Heart left ventricle (tissue), 16 donors: ENCODE measurements around the gene IRAK4. TPM values are rescaled to one million over a fixed set of nuclear protein-coding genes. Genes with fewer than 3 reads are reported as not detected.

ENCODE experiments used
- ATAC-seq, 4 donors: fragments of 200-7000 bp; cut with Tn5 transposase; one replicate each; pipeline ENCODE4 v1.9.1; 2020 to 2022; ENCODE audit warnings: moderate library complexity in 4 of 4, mild to moderate bottlenecking in 3 of 4, moderate number of reproducible peaks in 1 of 4
- DNase-seq, 5 donors: peaks; one replicate each; pipeline ENCODE4 v3.0.0-alpha.2; 2020
- H3K27ac ChIP-seq, 12 donors: fragments of 200-600 bp; sonication (generic) in 4 of 12; one replicate each; pipeline versions ENCODE4 v1.5.0 to v1.8.0; 2016 to 2022; ENCODE audit warnings: mild to moderate bottlenecking in 2 of 12
- H3K27me3 ChIP-seq, 9 donors: fragments of 200-600 bp; sonication (generic) in 2 of 9; one replicate each; pipeline versions ENCODE4 v1.5.1 to v1.8.0; 2016 to 2022; ENCODE audit warnings: mild to moderate bottlenecking in 3 of 9
- H3K36me3 ChIP-seq, 9 donors: fragments of 200-600 bp; sonication (generic) in 2 of 9; one replicate each; pipeline versions ENCODE4 v1.5.0 to v1.8.0; 2018 to 2022; ENCODE audit warnings: mild to moderate bottlenecking in 2 of 9
- H3K4me1 ChIP-seq, 12 donors: fragments of 200-600 bp; sonication (generic) in 4 of 12; one replicate each; pipeline versions ENCODE4 v1.5.0 to v1.8.0; 2016 to 2022; ENCODE audit warnings: mild to moderate bottlenecking in 3 of 12
- H3K4me3 ChIP-seq, 12 donors: fragments of 200-600 bp; sonication (generic) in 4 of 12; one replicate each; pipeline versions ENCODE4 v1.5.0 to v1.8.0; 2017 to 2022; ENCODE audit warnings: mild to moderate bottlenecking in 9 of 12, moderate library complexity in 4 of 12
- H3K9me3 ChIP-seq, 12 donors: fragments of 200-600 bp; sonication (generic) in 4 of 12; one replicate each; pipeline versions ENCODE4 v1.5.0 to v1.8.0; 2016 to 2022; ENCODE audit warnings: mild to moderate bottlenecking in 1 of 12
- CTCF ChIP-seq, 12 donors: fragments of 200-600 bp; sonication (generic) in 4 of 12; IDR thresholded peaks; one replicate each; pipeline versions ENCODE4 v1.5.0 to v1.8.0; 2018 to 2022; ENCODE audit warnings: antibody characterized with exemption in 12 of 12, mild to moderate bottlenecking in 5 of 12
- POLR2A ChIP-seq, 2 donors: fragments of 450-650 bp; IDR thresholded peaks; one replicate each; pipeline ENCODE4 v1.6.1; 2017; ENCODE audit warnings: antibody characterized with exemption in 2 of 2, mild to moderate bottlenecking in 2 of 2, moderate library complexity in 2 of 2
- WGBS, 4 donors: extraction: QIAGEN DNeasy Blood & Tissue Kit in 2 of 4; methylation state at CpG; one replicate each; pipeline versions ENCODE4 v1.1.5 to v1.1.7; 2013 to 2018; 5-methylcytosine and 5-hydroxymethylcytosine counted together
- intact Hi-C, 10 donors: fragments of 100-400 bp; cut with DNase I; formaldehyde crosslinking; loops; one replicate each; pipeline versions ENCODE4 v1.11.1 to v1.14.2; 2022
- polyA plus RNA-seq, 2 donors: library from polyadenylated mRNA; stranded (reverse); fragments of 200-250 nt; gene quantifications; one replicate each; pipeline ENCODE4 v1.2.3, GENCODE V29; 2013
- total RNA-seq, 9 donors: library from RNA; depleted of rRNA in 2 of 9; stranded (reverse); fragments of >200 nt in 2 of 9; fragmentation: NEBNext Ultra II Directional in 3 of 9; extraction: Animal tissue kit (Norgen Biotek cat#: 25700) in 3 of 9; gene quantifications; one replicate each; pipeline versions ENCODE4 v1.1.0 to v1.2.4, GENCODE V29; 2016 to 2023
- donor health status: ischemic (EF 13 %, LVEDD 7.1; RV severe dilation, severe dysfunction).
- donor health status: healthy with polysubstance abuse.
- donor health status: DM: no; HTN: yes; CAD: no.
- donor health status: DM: no; HTN: no; CAD: no.
- donor health status: ischemic (EF 25% LVEDD 6.9; RV normal size, moderate dysfunction).
- donor health status: ischemic (EF 25% LVEDD 5.7; RV mildly dilated, moderate dysfunction).
- donor health status: healthy.
- donor health status: DM: yes; HTN: yes; CAD: no.
- donor health status: ischemic (EF 35%, LVEDD 5.7; RV mildly dilated, moderate dysfunction).
- donor health status: nonischemic (EF 11% LVEDD 7.7; RV severe dilation, severe dysfunction).
- donor health status: DM: yes; HTN: yes; CAD: no.
- donor health status: PGD.
- donor health status: ischemic (EF 29% LVEDD 5.4; RV normal size, mild dysfunction).
- donor health status: nonischemic (EF 23%, LVEDD 6.1; RV moderate dilation, normal function).

The IRAK4 gene
- total and polyA plus RNA-seq, 11 donors, result 3.3 to 14.4 (median 4.8) TPM

DNA sequence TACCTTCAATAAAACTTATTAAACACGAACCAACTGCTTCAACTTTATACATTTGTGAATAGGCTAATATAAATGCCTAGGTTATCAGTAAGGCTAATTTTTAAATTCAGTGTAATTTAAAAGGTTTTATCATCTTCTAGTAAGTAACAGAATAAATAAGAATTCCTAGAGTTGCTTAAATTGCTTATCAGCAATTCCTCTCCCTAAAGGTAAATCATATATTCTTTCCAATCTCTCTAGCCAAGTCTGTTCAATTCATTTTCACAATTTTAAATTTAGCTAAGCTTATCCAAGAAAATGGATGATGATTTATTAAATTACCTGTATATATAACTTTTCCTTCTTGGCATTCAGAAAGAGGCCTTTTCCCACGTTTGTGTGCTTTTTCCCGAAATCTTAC lies 4.7 kb upstream of the IRAK4 start:
- WGBS, 4 donors, result 94 to 97% (median 95%) methylated on average over 3 of the region's 3 CpGs
- TF ChIP-seq CTCF (IDR thresholded peaks at IDR 0.05) (no peak), POLR2A (IDR thresholded peaks at IDR 0.05) (no peak)
- Histone ChIP-seq H3K4me1 (peaks cover 0 to 25% (median 5%) of the 10 kb centered on the region in 12 donors), H3K4me3 (no peak overlapping the region), H3K27me3 (no peaks in the 10 kb centered on the region), H3K9me3 (peaks cover 0 to 6% (median 0%) of the 10 kb centered on the region in 12 donors), H3K27ac (no peak overlapping the region), H3K36me3 (peaks cover 0 to 21% (median 9%) of the 10 kb centered on the region in 9 donors)
- ATAC-seq (no peak), DNase-seq (no peak)
- intact Hi-C loops, result loop anchor here in 1 of 10 donors (10.0 kb wide), 1 partner anchor 131 kb away; no protein-coding TSS in a partner anchor

DNA sequence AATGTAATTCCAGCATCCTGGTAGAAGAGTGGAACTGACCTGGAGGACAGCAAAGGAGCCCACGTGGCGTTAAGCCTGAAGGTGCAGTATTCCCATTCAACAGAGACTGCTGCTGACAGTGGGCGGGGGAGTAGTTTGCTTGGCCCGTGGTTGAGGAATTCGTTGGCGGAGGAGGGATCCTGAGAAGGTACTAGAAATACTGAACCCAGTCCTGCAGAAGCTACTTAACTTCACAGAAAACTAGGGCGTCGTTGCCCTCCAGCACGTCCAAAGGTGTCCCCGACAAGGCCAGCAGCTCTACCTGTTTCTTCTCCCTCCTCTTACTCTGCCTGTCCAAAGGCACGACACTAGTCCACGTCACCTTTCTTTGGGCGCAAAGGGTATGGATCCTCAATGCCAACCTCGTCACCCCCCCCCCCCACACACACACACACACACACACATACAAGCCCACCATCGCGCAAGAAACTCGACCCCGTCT lies 464 bp upstream of the IRAK4 start:
- Histone ChIP-seq H3K9me3 (no peaks in the 10 kb centered on the region), H3K27ac (peak overlapping the region in 10 of 12 donors; percentile 13 to 87 (median 79)), H3K36me3 (peaks cover 0 to 15% (median 9%) of the 10 kb centered on the region in 9 donors), H3K4me1 (peaks cover 0 to 52% (median 18%) of the 10 kb centered on the region in 12 donors), H3K4me3 (peak overlapping the region; percentile 45 to 92 (median 78)), H3K27me3 (no peaks in the 10 kb centered on the region)
- 0 to 4% (median 1%) methylated on average over 17 to 18 of the region's 18 CpGs for WGBS, 4 donors
- ATAC-seq (peak; percentile 13 to 46 (median 20)), DNase-seq (peak in 3 of 5 donors; percentile 7 to 45 (median 30))
- intact Hi-C loops, result loop anchor here in 6 of 10 donors (2.0 to 10.0 kb wide), 4 partner anchors 49 to 127 kb away; partner anchors contain the start of gene TWF1 (in 4 of the 6)
- TF ChIP-seq POLR2A (IDR thresholded peaks at IDR 0.05), result no peak
- no peak for TF ChIP-seq CTCF (IDR thresholded peaks at IDR 0.05)

- peak overlapping the region in 3 of 12 donors; percentile 78 to 92 (median 89) for H3K4me3 ChIP-seq
- TF ChIP-seq CTCF (IDR thresholded peaks at IDR 0.05) (no peak), POLR2A (IDR thresholded peaks at IDR 0.05) (no peak)
- no peaks in the 10 kb centered on the region for H3K9me3 ChIP-seq
- 80 to 84% (median 82%) methylated on average over 2 of the region's 2 CpGs for WGBS, 4 donors
- H3K36me3 ChIP-seq, result no peaks in the 10 kb centered on the region
- peaks cover 0 to 43% (median 18%) of the 10 kb centered on the region in 12 donors for H3K4me1 ChIP-seq
- H3K27ac ChIP-seq, result no peak overlapping the region
- H3K27me3 ChIP-seq, result no peaks in the 10 kb centered on the region
- DNase-seq (no peak), ATAC-seq (no peak)
- intact Hi-C loops, result no loop called here
Observed at GRCh38 chr12:43760396-43760795, 1.6 kb downstream of the IRAK4 start.

DNA sequence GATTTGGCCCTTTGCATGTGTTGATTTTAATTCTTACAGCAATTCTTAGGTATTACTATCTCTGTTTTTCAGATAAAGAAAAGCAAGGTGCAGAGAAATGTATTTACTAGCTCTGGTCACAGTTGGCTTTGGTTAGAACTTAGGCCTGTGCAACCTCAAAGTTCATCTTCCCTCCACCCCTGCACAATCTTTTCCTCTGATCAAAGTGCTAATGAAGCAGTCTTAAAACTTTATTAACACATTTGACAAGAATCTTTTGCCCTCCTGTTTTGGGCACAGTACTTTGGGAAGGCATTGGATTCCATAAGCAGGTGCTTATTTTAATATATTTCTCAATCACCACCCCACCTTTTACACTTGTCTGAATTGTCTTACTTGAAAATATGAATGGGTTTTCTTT lies 2.7 kb downstream of the IRAK4 start:
- ATAC-seq (no peak), DNase-seq (no peak)
- no peak overlapping the region for H3K27ac ChIP-seq
- no peaks in the 10 kb centered on the region for H3K27me3 ChIP-seq
- H3K4me1 ChIP-seq, result peaks cover 0 to 43% (median 18%) of the 10 kb centered on the region in 12 donors
- no peaks in the 10 kb centered on the region for H3K9me3 ChIP-seq
- H3K4me3 ChIP-seq, result no peak overlapping the region
- no peaks in the 10 kb centered on the region for H3K36me3 ChIP-seq
- no peak for TF ChIP-seq POLR2A (IDR thresholded peaks at IDR 0.05)
- TF ChIP-seq CTCF (IDR thresholded peaks at IDR 0.05), result no peak
- intact Hi-C loops, result no loop called here
